Myocyte (in vitro differentiated cells): Measurements from ENCODE around the gene GSTT4. TPM values are rescaled to one million over a fixed set of nuclear protein-coding genes. Genes with fewer than 3 reads are reported as not detected.
"Not testable (repeated sequence)": the region's sequence is repeated elsewhere in the genome, so short reads cannot be mapped to it uniquely, and the experiment has no call there.

Experiments
- DNase-seq: peaks from one replicate; pipeline ENCODE4 v3.0.0-alpha.2; 2012; ENCODE audit warnings: low read depth
- polyA plus RNA-seq: library from polyadenylated mRNA; unstranded; fragments of >200 nt; gene quantifications from one replicate; pipeline ENCODE4 v1.2.1, GENCODE V29; 2012; ENCODE audit warnings: missing spikeins
- total RNA-seq: library from RNA; depleted of rRNA; stranded (reverse); fragments of >200 nt; gene quantifications from 2 replicates; pipeline ENCODE4 v1.2.3, GENCODE V29; 2014

Gene GSTT4
- not detected in 2 replicates for total RNA-seq
- polyA plus RNA-seq = not detected

- DNase-seq = no peak
Measured at GRCh38 chr22:24005201-24005600, at the start of gene GSTT4. Gene GSTT4, minus strand, starts transcription at chr22:24005453. Its CDS starts 97 bp downstream, at chr22:24005356.

DNA sequence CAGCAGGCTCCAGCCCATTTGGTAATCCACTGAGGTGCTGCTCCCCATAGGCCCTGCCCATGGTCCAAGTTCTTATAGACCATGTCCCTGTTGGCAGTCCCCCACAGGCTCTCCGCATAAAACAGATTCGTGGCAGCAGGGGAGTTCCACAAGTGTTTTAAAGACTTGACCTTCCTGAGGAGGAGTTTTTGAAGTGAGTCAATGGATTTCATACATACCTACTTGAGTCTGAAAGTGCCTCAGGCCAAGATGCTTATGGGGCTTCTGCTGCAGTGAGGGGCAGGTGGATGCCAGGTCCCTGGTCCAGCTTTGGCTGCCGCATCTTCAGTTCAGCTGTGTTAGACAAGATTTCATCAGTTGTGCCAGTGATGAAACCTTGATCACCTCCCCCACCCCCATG, 49.1 kb upstream of the GSTT4 start:
- DNase-seq = no peak

GRCh38 chr22:24053481-24054226, 48.4 kb upstream of the GSTT4 start:
- no peak for DNase-seq

- DNase-seq = no peak
Measured at GRCh38 chr22:24051568-24051967, 46.3 kb upstream of the GSTT4 start.

DNA sequence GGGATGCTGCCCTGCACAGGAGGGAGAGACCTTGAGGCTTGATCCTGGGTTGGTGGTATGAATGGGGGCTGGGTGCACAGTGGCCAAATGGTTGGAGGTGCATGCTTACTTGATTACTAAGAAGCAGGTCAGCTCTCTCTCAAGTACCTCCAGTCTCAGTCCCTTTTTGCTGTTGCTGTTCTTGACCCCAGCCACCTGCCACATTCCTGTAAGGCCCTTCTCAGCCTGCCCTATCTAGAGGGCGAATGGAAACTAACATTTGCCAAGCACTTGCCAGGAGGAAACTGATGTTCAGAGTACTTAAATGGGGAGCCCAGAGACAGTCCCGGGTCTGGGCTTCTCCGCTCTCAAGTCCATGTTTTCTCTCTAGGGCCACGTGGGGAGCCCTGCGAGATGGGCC, 45.8 kb upstream of the GSTT4 start:
- no peak for DNase-seq

DNA sequence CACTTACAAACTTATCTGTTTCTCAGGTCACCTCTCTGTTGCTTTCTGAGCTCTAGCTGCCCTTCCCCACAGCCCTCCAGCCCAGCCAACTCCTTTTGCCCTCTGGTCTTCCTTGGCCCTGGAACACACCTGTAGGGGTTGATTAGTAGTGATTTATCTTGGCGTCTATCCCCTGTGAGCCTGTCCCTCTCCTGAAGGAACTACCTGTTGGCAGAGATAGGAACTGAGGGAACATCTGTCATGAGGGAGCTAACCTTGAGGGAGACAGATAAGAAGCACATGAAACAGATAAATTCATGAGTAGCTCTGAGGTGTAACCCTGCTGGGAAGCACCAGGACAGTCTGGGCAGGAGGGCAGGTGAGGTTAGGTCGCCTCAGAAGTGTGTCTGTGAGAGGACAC, 44.7 kb upstream of the GSTT4 start:
- no peak for DNase-seq

DNA sequence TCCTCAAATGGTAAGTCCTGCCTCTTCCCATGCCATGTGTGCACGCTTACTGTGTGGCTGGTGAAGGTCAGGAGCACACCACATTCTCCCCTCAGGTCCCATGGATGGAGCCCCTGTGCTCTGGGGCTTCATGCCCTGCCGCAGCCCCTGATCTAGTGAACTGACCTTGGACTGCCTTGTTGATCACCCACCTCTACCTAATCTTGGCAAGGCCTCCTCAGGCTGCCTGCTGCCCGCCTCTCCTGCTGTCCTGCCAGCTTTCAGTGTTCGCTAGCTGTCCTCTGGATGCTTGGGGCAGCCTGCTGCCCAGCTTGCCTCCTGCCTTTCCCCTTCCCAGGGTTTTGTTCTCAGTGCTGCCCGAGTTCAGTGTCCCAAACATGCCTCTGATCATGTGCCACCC, 44.0 kb upstream of the GSTT4 start:
- DNase-seq = no peak

- no peak for DNase-seq
Measured at GRCh38 chr22:24046024-24046423, 40.8 kb upstream of the GSTT4 start.

DNA sequence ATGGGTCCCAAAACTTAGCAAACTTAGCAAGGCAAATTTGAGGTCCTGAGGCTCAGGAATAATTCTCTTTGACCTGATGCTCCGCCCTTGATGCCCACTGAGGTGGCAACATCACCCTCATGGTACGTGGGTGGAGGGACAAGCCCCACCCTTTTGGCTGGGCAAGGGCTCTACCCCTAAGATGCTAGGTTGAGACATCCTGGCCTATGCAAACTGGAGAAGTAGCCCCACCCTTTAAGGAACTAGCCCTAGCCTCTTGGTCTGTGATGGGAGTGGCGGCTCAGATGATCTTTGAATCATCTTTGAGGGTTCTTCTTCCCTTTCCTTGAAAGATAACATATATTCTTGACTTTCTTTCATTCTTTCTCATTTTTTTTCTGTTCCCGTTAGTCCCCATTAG, 38.7 kb upstream of the GSTT4 start:
- DNase-seq = no peak

GRCh38 chr22:24043465-24043864, 38.2 kb upstream of the GSTT4 start:
- not testable (repeated sequence) for DNase-seq

DNA sequence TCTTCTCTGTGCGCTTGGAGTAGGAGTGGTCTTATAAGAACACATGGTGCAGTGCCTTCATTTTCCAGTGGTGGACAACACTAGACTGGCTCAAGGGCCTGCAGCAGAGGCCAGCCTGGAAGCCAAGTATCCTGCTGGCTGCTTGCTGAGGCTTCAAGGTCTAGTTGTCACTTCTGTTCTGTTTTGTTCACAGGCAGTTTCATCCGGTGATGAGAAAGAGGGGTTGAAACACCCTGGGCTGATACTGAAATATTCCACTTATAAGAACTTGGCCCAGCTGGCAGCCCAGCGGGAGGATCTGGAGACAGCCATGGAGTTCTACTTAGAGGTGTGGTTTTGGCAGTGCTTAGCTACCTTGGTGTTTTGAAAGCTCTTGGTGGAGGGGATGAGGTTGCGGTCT, 35.7 kb upstream of the GSTT4 start:
- no peak for DNase-seq

- DNase-seq = no peak
Measured at GRCh38 chr22:24039046-24039445, 33.8 kb upstream of the GSTT4 start.

DNA sequence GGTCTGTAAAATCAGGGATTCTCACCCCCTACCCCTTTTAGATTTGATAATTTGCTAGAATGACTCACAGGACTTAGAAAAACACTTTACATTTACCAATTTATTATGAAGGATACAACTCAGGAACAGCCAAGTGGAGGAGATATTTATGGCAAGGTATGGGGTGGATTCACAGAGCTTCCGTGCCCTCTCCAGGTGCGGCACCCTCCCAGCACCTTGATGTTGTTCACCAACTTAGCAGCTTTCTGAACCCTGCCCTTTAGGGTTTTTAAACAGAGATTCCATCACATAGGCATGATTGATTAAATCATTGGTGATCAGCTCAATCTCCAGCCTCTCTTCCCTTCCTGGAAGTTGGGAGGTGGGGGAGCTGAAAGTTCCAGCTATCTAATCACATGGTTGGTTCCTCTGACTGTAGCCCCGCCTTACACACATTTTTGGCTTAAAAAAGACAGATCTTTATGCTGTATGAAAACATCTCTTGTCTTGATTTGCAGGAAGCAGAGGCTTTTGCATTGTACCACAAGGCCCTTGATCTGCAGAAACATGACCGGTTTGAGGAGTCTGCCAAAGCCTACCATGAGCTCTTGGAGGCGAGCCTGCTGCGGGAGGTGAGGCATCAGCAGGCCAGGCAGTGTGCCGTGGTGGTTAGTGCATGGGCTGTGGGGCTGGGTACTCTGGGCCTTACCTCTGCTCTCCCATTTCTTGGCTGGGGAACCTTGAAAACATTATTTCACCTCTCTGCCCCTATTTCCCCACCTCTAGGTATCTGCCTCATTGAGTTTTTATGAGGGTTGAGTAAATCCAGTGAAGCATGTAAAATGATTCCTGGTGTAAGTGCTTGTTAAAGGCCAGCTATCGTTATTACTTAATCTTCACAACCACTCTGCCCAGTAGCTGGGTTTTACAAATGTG, 32.9 kb upstream of the GSTT4 start:
- no peak for DNase-seq

DNA sequence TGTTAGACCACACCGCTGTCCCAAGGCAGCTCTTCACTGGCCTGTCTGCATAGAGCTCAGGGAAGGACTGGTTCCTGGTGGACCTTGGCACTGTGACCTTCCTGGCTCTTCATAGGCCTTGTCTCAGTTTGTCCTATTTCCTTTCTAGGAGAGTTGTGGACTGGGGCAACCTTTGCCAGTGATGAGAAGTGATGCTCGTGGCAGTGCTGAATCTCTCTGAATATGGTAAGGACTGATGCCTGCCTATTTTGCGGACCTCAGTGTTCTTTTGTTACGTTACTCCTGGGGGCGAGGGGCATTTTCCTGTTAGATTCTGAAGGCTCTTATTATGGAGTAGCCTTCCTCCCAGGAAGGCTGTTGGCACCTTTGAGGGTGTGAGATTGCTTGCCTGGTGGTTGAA, 30.0 kb upstream of the GSTT4 start:
- DNase-seq = no peak

GRCh38 chr22:24033731-24034130, 28.5 kb upstream of the GSTT4 start:
- DNase-seq = no peak

- DNase-seq = no peak
Measured at GRCh38 chr22:24030186-24030702, 25.0 kb upstream of the GSTT4 start.

DNA sequence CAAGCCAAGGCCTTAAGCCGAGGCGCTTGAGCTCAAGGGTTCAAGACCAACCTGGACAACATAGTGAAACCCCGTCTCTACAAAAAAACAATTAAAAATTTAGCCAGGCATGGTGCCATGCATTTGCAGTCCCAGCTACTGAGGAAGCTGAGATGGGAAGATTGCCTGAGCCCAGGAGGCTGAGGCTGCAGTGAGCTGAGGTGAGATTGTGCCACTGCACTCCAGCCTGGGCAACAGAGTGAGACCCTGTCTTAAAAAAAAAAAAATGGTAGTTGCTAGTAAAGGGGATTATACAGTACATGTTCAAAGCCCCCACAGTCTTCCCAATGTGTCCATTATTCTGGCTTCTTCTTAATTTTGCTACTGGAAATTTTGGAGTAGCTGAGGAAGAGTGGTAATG, 24.1 kb upstream of the GSTT4 start:
- no peak for DNase-seq

DNA sequence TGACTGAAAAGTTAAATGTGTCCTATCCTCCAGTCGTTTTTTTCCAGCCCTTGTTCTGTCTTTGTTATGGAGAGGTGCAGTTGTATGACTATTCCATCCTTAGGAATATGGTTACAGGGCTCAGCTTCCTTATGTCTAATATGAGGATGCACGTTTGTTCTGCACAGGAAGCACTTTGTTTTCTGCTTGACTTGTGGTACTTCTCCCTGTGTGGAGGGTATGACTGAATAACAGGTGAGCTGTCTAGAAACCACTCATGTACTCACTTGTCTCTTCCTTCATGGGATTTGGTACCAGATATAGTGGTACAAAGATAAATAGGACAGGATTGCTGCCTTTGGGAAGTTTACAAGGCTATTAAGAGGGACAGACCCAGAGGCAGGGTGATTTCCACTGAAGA, 23.3 kb upstream of the GSTT4 start:
- DNase-seq = no peak

DNA sequence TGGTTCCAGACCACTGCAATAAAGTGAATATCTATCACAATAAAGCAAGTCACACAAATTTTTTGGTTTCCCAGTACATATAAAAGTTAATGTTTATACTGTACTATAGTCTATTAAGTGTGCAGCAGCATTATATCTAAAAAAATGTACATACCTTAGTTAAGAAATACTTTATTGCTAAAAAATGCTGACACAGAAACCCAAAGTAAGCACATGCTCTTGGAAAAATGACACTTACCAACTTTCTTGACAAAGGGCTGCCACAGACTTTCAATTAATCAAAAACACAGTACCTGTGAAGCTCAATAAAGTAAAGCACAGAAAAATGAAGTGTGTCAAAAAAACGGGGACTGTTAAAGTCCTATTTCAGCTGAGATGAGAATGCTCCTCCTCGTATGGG, 22.7 kb upstream of the GSTT4 start:
- DNase-seq = no peak

DNA sequence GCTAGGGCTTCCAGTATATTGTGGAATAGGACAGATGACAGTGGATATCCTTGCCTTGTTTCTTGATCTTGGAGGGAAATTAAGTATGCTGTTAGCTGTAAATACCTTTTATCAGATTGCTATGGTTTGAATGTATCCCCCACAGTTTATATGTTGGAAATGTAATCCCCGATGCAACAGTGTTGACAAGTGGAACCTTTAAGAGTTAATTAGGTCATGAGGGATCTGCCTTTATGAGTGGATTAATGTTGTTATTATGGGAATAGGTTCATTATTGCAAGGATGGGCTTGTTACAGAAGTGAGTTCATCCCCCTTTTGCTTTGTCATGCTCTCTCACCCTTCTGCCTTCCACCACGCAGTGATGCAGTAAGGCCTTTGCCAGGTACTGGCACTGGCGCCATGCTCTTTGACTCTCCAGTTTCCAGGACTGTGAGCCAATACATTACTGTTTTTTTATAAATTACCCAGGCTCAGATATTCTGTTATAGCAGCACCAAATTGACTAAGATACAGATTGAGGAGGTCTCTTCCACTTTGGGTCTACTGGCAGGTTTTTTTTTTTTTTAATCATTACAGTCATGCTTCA, 22.2 kb upstream of the GSTT4 start:
- DNase-seq = no peak

DNA sequence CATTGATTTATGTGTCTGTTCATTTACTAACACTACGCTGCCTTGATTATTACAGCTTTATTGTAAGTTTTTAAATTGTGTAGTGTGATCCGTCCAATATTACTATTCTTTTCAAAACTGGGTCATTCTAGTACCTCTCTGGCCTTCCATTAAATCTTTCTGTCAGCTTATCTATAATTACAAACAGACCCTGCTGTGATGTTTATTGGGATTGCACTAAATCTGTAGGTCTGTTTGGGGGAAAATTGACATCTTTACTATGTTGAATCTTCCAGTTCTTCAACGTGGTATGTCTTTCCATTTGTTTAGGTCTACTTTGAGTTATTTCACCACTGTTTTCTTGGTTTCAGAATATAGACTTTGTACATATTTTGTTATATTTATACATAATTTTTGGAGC, 21.5 kb upstream of the GSTT4 start:
- DNase-seq = no peak

DNA sequence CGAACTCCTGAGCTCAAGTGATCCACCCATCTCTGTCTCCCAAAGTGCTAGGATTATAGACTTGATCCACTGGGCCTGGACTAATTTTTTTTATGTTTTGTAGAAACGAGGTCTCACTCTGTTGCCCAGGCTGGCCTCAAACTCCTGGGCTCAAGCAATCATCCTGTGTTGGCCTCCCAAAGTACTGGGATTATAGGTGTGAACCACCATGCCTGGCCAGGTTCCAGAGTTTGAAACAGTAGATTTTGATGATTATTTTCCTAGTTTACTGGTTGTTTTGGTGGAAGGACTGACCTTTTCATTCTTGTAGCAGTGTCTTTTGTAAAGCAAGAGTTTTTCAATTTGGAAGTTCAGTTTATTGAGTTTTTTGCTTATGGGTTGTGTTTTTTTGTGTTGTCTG, 20.8 kb upstream of the GSTT4 start:
- no peak for DNase-seq
